ENCODE data around the gene ASTN1.

Gene ASTN1

GRCh38 chr1:177053648-177054047, 110.9 kb downstream of the ASTN1 start:
- TF ChIP-seq CTCF (conservative IDR thresholded peaks at IDR 0.05): no peak
- no peak overlapping the region for H3K27ac ChIP-seq

- no peak for TF ChIP-seq CTCF (conservative IDR thresholded peaks at IDR 0.05)
- H3K27ac ChIP-seq: no peak overlapping the region
Measured at GRCh38 chr1:177048314-177049069, 116.0 kb downstream of the ASTN1 start.

- no peak for TF ChIP-seq CTCF (conservative IDR thresholded peaks at IDR 0.05)
- H3K27ac ChIP-seq: no peak overlapping the region
Measured at GRCh38 chr1:177045151-177045550, 119.4 kb downstream of the ASTN1 start.

GRCh38 chr1:177044390-177044789, 120.1 kb downstream of the ASTN1 start:
- no peak overlapping the region for H3K27ac ChIP-seq
- no peak for TF ChIP-seq CTCF (conservative IDR thresholded peaks at IDR 0.05)

- no peak overlapping the region for H3K27ac ChIP-seq
- TF ChIP-seq CTCF (conservative IDR thresholded peaks at IDR 0.05): no peak
Measured at GRCh38 chr1:177043597-177043996, 120.9 kb downstream of the ASTN1 start.

GRCh38 chr1:177035586-177035985, 128.9 kb downstream of the ASTN1 start:
- TF ChIP-seq CTCF (conservative IDR thresholded peaks at IDR 0.05): no peak
- H3K27ac ChIP-seq: no peak overlapping the region

- no peak overlapping the region for H3K27ac ChIP-seq
- TF ChIP-seq CTCF (conservative IDR thresholded peaks at IDR 0.05): no peak
Measured at GRCh38 chr1:177033628-177034027, 130.9 kb downstream of the ASTN1 start.
